Measurements from ENCODE around the gene NIP7. TPM values are rescaled to one million over a fixed set of nuclear protein-coding genes. Genes with fewer than 3 reads are reported as not detected.

The NIP7 gene
- 17.5 and 40.5 TPM in 2 replicates for total RNA-seq

GRCh38 chr16:69339289-69340094 is at the start of gene NIP7, which contains the start of gene COG8:
Gene NIP7, plus strand, starts transcription at chr16:69339772. Its CDS starts 58 bp downstream, at chr16:69339830.
Gene COG8, minus strand, starts transcription at chr16:69339564. Its CDS starts 12 bp downstream, at chr16:69339552.

GRCh38 chr16:69310653-69311532 is 28.7 kb upstream of the NIP7 start, which contains the start of gene VPS4A:
Gene VPS4A, plus strand, starts transcription at chr16:69311350. Its CDS starts 162 bp downstream, at chr16:69311512.

GRCh38 chr16:69330286-69331109 is 9.1 kb upstream of the NIP7 start, which contains the start of gene PDF:
Gene PDF, minus strand, starts transcription at chr16:69330588. Its CDS starts 18 bp downstream, at chr16:69330570.

GRCh38 chr16:69351309-69352027 is 11.9 kb downstream of the NIP7 start, which contains the start of gene TMED6:
Gene TMED6, minus strand, starts transcription at chr16:69351786. Its CDS starts 33 bp downstream, at chr16:69351753.

Other genes with a start within 250 kb of the NIP7 start
- 2.7 and 5.6 TPM in 2 replicates for gene HAS3, start 234.1 kb upstream of the NIP7 start, total RNA-seq
- 42.3 and 46.8 TPM in 2 replicates for gene CHTF8, start 207.2 kb upstream of the NIP7 start, total RNA-seq
- gene UTP4, start 207.1 kb upstream of the NIP7 start, total RNA-seq: 15.2 and 33.4 TPM in 2 replicates
- 27.9 and 35.3 TPM in 2 replicates for gene SNTB2, start 152.6 kb upstream of the NIP7 start, total RNA-seq
- gene VPS4A, start 28.4 kb upstream of the NIP7 start, total RNA-seq: 26.8 and 55.6 TPM in 2 replicates
- gene PDF, start 9.2 kb upstream of the NIP7 start, total RNA-seq: 6.2 and 15.7 TPM in 2 replicates
- 45.6 and 48.8 TPM in 2 replicates for gene COG8, start 208 bp upstream of the NIP7 start, total RNA-seq
- gene TMED6, start 12.0 kb downstream of the NIP7 start, total RNA-seq: not detected in 2 replicates
- gene TERF2, start 46.2 kb downstream of the NIP7 start, total RNA-seq: 12.4 and 15.7 TPM in 2 replicates
- 56.4 and 79.6 TPM in 2 replicates for gene CYB5B, start 84.8 kb downstream of the NIP7 start, total RNA-seq
- 14.2 and 14.9 TPM in 2 replicates for gene NFAT5, start 226.2 kb downstream of the NIP7 start, total RNA-seq

Measured in regular cardiac myocyte (primary cell).